Measurements from ENCODE around the gene RASAL2. TPM values are rescaled to one million over a fixed set of nuclear protein-coding genes. Genes with fewer than 3 reads are reported as not detected.
A peak's percentile ranks its signal among the peaks of the same experiment; 100 is the strongest.

Gene RASAL2
- total and polyA plus RNA-seq, 2 donors (not counting 1 experiment from before 2014, with no cell fraction given) = 11.9 to 21.8 TPM

GRCh38 chr1:178371933-178372388, 278.1 kb downstream of the RASAL2 start:
- no peaks in the 10 kb centered on the region for H3K4me1 ChIP-seq (ENCODE audit: control insufficient read depth, extremely low read depth, insufficient read depth, low read length)
- H4K20me1 ChIP-seq (ENCODE audit: control insufficient read depth, extremely low read depth, insufficient read depth, low read length) = no peaks in the 10 kb centered on the region
- no peak overlapping the region for H3K9ac ChIP-seq (ENCODE audit: insufficient read depth, low read length)
- TF ChIP-seq EZH2 (IDR thresholded peaks at IDR 0.05; ENCODE audit: low read length, missing control alignments) (no peak), CTCF (conservative IDR thresholded peaks at IDR 0.05 in 1 of 2, IDR thresholded peaks at IDR 0.05 in 1 of 2; ENCODE audit: low read depth in 1 of 2, low read length in 2 of 2) (no peak)
- H3K27ac ChIP-seq (ENCODE audit: insufficient read depth, low read length) = peak overlapping the region; percentile 17
- H2AFZ ChIP-seq (ENCODE audit: low read length) = no peak overlapping the region
- H3K4me3 ChIP-seq (replicated peaks in 1 of 4; ENCODE audit: control extremely low read depth in 1 of 4, insufficient read depth in 1 of 4, low read depth in 3 of 4, low read length in 4 of 4) = peak overlapping the region; percentile 20 to 61 (median 54)
- H3K9me3 ChIP-seq (ENCODE audit: control insufficient read depth, insufficient read depth, low read depth, low read length) = no peaks in the 10 kb centered on the region
- no peaks in the 10 kb centered on the region for H3K36me3 ChIP-seq (ENCODE audit: control insufficient read depth, insufficient read depth, low read length)
- no peaks in the 10 kb centered on the region for H3K79me2 ChIP-seq (ENCODE audit: control insufficient read depth, insufficient read depth, low read length)
- peak; percentile 20 to 29 for DNase-seq (ENCODE audit: low read depth in 2 of 2)
- H3K27me3 ChIP-seq (ENCODE audit: control insufficient read depth, insufficient read depth, low read length) = no peaks in the 10 kb centered on the region
- peak overlapping the region; percentile 97 for H3K4me2 ChIP-seq (ENCODE audit: extremely low read depth, insufficient read depth, low read length)

GRCh38 chr1:178374016-178374415, 280.1 kb downstream of the RASAL2 start:
- Histone ChIP-seq H3K79me2 (ENCODE audit: control insufficient read depth, insufficient read depth, low read length) (no peaks in the 10 kb centered on the region), H3K36me3 (ENCODE audit: control insufficient read depth, insufficient read depth, low read length) (no peaks in the 10 kb centered on the region), H3K9me3 (ENCODE audit: control insufficient read depth, insufficient read depth, low read depth, low read length) (no peaks in the 10 kb centered on the region), H3K27ac (ENCODE audit: insufficient read depth, low read length) (no peak overlapping the region), H3K27me3 (ENCODE audit: control insufficient read depth, insufficient read depth, low read length) (no peaks in the 10 kb centered on the region), H3K4me1 (ENCODE audit: control insufficient read depth, extremely low read depth, insufficient read depth, low read length) (no peaks in the 10 kb centered on the region), H3K4me2 (ENCODE audit: extremely low read depth, insufficient read depth, low read length) (no peak overlapping the region), H2AFZ (ENCODE audit: low read length) (no peak overlapping the region), H4K20me1 (ENCODE audit: control insufficient read depth, extremely low read depth, insufficient read depth, low read length) (no peaks in the 10 kb centered on the region), H3K4me3 (replicated peaks in 1 of 4; ENCODE audit: control extremely low read depth in 1 of 4, insufficient read depth in 1 of 4, low read depth in 3 of 4, low read length in 4 of 4) (no peak overlapping the region), H3K9ac (ENCODE audit: insufficient read depth, low read length) (no peak overlapping the region)
- peak in 1 of 2 donors; percentile 45 for DNase-seq (ENCODE audit: low read depth in 2 of 2)
- TF ChIP-seq EZH2 (IDR thresholded peaks at IDR 0.05; ENCODE audit: low read length, missing control alignments) (no peak), CTCF (conservative IDR thresholded peaks at IDR 0.05 in 1 of 2, IDR thresholded peaks at IDR 0.05 in 1 of 2; ENCODE audit: low read depth in 1 of 2, low read length in 2 of 2) (no peak)

GRCh38 chr1:178376008-178376407, 282.1 kb downstream of the RASAL2 start:
- Histone ChIP-seq H3K9me3 (ENCODE audit: control insufficient read depth, insufficient read depth, low read depth, low read length) (no peaks in the 10 kb centered on the region), H4K20me1 (ENCODE audit: control insufficient read depth, extremely low read depth, insufficient read depth, low read length) (no peaks in the 10 kb centered on the region), H2AFZ (ENCODE audit: low read length) (no peak overlapping the region), H3K27me3 (ENCODE audit: control insufficient read depth, insufficient read depth, low read length) (no peaks in the 10 kb centered on the region), H3K27ac (ENCODE audit: insufficient read depth, low read length) (no peak overlapping the region), H3K36me3 (ENCODE audit: control insufficient read depth, insufficient read depth, low read length) (no peaks in the 10 kb centered on the region), H3K4me1 (ENCODE audit: control insufficient read depth, extremely low read depth, insufficient read depth, low read length) (no peaks in the 10 kb centered on the region), H3K4me3 (replicated peaks in 1 of 4; ENCODE audit: control extremely low read depth in 1 of 4, insufficient read depth in 1 of 4, low read depth in 3 of 4, low read length in 4 of 4) (no peak overlapping the region), H3K9ac (ENCODE audit: insufficient read depth, low read length) (no peak overlapping the region), H3K79me2 (ENCODE audit: control insufficient read depth, insufficient read depth, low read length) (no peaks in the 10 kb centered on the region), H3K4me2 (ENCODE audit: extremely low read depth, insufficient read depth, low read length) (no peak overlapping the region)
- DNase-seq (ENCODE audit: low read depth in 2 of 2) = peak in 1 of 2 donors; percentile 5
- TF ChIP-seq CTCF (conservative IDR thresholded peaks at IDR 0.05 in 1 of 2, IDR thresholded peaks at IDR 0.05 in 1 of 2; ENCODE audit: low read depth in 1 of 2, low read length in 2 of 2) (no peak), EZH2 (IDR thresholded peaks at IDR 0.05; ENCODE audit: low read length, missing control alignments) (no peak)
